Chondrocyte (in vitro differentiated cells): Measurements from ENCODE around the gene CRX. TPM values are rescaled to one million over a fixed set of nuclear protein-coding genes. Genes with fewer than 3 reads are reported as not detected.
A peak's percentile ranks its signal among the peaks of the same experiment; 100 is the strongest.
"Not testable (repeated sequence)": the region's sequence is repeated elsewhere in the genome, so short reads cannot be mapped to it uniquely, and the experiment has no call there.

ENCODE experiments used
- DNase-seq: peaks from one replicate; pipeline ENCODE4 v3.0.0; 2021; ENCODE audit warnings: mixed read lengths, low spot score
- H3K27ac Mint-ChIP-seq: one replicate; pipeline ENCODE4 v1.8.0; 2021; ENCODE audit warnings: mild to moderate bottlenecking, moderate library complexity, mixed read lengths; ENCODE audit not compliant: unreplicated experiment
- H3K27me3 Mint-ChIP-seq: 2 replicates; pipeline ENCODE4 v1.8.0; 2021; ENCODE audit warnings: low read depth, mixed read lengths
- H3K36me3 Mint-ChIP-seq: 2 replicates; pipeline ENCODE4 v1.8.0; 2021; ENCODE audit warnings: low read depth, mixed read lengths
- H3K4me1 Mint-ChIP-seq: 2 replicates; pipeline ENCODE4 v1.8.0; 2021; ENCODE audit warnings: low read depth, mild to moderate bottlenecking, mixed read lengths
- H3K4me3 Mint-ChIP-seq: one replicate; pipeline ENCODE4 v1.8.0; 2021; ENCODE audit warnings: mild to moderate bottlenecking, moderate library complexity, mixed read lengths; ENCODE audit not compliant: unreplicated experiment
- H3K9me3 Mint-ChIP-seq: 2 replicates; pipeline ENCODE4 v1.8.0; 2021; ENCODE audit warnings: low read depth, mixed read lengths
- total RNA-seq: library from RNA; stranded (reverse); gene quantifications from 3 replicates; pipeline ENCODE4 v1.2.1, GENCODE V29; 2021
- TF ChIP-seq, protein P1 (sequence below): fragments of 200-600 bp; sonication (generic); IDR thresholded peaks from 2 replicates; pipeline ENCODE4 v1.5.0; 2021; ENCODE audit warnings: antibody characterized with exemption, mild to moderate bottlenecking, moderate library complexity

Gene CRX
- total RNA-seq, 1 donor from 2014 or later: not detected

DNA sequence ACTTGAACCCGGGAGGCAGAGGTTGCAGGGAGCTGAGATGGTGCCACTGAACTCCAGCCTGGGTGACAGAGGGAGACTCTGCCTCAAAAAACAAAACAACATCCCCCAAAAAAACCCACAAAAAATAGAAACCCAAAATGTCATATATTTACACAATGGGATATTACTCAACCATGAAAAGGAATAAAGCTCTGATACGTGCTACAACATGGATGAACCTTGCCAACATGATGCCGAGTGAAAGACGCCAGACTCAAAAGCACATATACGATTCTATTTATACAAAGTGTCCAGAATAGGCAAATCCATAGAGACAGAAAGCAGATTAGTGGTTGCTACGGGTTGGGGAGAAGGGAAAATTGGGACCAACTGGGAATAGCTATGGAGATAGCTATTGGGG lies 15.3 kb upstream of the CRX start:
- no peak overlapping the region for H3K27ac Mint-ChIP-seq
- H3K4me1 Mint-ChIP-seq: no peaks in the 10 kb centered on the region
- H3K36me3 Mint-ChIP-seq: no peaks in the 10 kb centered on the region
- H3K27me3 Mint-ChIP-seq: peaks cover 8% of the 10 kb centered on the region
- H3K9me3 Mint-ChIP-seq: peaks cover under 1% of the 10 kb centered on the region
- no peak for DNase-seq
- TF ChIP-seq, protein P1, sequence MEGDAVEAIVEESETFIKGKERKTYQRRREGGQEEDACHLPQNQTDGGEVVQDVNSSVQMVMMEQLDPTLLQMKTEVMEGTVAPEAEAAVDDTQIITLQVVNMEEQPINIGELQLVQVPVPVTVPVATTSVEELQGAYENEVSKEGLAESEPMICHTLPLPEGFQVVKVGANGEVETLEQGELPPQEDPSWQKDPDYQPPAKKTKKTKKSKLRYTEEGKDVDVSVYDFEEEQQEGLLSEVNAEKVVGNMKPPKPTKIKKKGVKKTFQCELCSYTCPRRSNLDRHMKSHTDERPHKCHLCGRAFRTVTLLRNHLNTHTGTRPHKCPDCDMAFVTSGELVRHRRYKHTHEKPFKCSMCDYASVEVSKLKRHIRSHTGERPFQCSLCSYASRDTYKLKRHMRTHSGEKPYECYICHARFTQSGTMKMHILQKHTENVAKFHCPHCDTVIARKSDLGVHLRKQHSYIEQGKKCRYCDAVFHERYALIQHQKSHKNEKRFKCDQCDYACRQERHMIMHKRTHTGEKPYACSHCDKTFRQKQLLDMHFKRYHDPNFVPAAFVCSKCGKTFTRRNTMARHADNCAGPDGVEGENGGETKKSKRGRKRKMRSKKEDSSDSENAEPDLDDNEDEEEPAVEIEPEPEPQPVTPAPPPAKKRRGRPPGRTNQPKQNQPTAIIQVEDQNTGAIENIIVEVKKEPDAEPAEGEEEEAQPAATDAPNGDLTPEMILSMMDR: no peak
- no peak overlapping the region for H3K4me3 Mint-ChIP-seq

DNA sequence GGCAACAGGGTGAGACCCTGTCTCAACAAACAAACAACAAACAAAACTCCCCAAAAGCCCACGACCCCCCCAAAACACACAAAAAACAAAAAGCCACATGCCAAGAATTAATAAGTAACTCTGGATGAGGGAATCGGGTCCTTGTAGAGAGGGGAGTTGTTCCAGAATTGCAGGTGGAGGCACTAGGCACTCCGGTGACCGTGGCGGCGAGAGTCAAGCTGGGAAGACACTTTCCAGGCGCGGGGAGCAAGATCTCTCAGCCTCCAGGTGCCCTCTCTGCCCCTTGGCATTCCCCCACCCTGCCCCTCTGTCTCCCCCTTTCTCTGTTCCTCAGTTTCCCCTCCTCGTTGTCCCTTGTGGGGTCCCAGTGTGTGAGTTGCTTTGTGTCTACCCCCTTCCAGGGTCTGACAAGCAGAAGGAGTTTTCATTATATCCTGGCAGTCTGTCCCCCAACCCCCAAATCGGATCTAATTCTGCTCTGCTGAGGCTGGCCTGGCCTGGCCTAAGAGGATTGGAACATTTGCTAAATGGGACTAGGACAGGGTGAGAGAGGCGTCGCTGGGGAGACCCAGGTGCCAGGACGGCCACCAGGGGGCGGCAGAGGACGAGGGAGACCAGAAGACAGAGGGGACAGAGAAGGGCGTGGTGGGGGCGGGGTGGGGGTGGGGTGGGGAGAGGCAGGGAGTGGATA lies 8.3 kb upstream of the CRX start:
- Mint-ChIP-seq H3K4me1 (no peaks in the 10 kb centered on the region), H3K27me3 (peaks cover 7% of the 10 kb centered on the region), H3K36me3 (no peaks in the 10 kb centered on the region), H3K27ac (no peak overlapping the region), H3K9me3 (no peaks in the 10 kb centered on the region), H3K4me3 (no peak overlapping the region)
- TF ChIP-seq, protein P1: peak; percentile 79
- DNase-seq: no peak

DNA sequence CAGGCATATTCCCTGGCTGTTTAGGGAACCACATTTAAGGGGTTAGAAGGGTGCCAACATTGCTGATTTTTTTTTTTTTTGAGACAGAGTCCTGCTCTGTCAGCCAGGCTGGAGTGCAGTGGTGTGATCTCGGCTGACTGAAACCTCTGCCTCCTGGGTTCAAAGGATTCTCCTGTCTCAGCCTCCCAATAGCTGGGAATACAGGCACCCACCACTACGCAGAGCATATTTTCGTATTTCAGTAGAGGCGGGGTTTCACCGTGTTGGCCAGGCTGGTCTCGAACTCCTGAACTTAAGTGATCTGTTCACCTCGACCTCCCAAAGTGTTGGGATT lies 7.8 kb upstream of the CRX start:
- Mint-ChIP-seq H3K36me3 (no peaks in the 10 kb centered on the region), H3K4me3 (no peak overlapping the region), H3K27me3 (peaks cover 11% of the 10 kb centered on the region), H3K9me3 (no peaks in the 10 kb centered on the region), H3K27ac (no peak overlapping the region), H3K4me1 (no peaks in the 10 kb centered on the region)
- TF ChIP-seq, protein P1: peak; percentile 33
- no peak for DNase-seq

DNA sequence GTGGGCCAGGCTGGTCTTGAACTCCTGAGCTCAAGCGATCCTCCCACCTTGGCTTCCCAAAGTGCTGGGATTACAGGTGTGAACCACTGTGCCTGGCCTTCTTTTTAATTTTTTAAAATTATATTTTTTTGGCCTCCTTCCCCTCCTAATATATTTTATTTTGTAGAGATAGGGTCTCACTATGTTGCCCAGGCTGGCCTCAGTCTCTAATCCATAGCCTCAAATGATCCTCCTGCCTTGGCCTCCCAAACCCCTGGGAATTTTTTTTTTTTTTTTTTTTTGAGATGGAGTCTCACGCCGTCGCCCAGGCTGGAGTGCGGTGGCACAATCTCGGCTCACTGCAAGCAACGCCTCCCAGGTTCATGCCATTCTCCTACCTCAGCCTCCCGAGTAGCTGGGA lies 5.5 kb upstream of the CRX start:
- H3K9me3 Mint-ChIP-seq, DNase-seq, H3K27ac Mint-ChIP-seq, H3K36me3 Mint-ChIP-seq, H3K4me1 Mint-ChIP-seq, H3K4me3 Mint-ChIP-seq: not testable (repeated sequence)
- H3K27me3 Mint-ChIP-seq: peaks cover 33% of the 10 kb centered on the region

DNA sequence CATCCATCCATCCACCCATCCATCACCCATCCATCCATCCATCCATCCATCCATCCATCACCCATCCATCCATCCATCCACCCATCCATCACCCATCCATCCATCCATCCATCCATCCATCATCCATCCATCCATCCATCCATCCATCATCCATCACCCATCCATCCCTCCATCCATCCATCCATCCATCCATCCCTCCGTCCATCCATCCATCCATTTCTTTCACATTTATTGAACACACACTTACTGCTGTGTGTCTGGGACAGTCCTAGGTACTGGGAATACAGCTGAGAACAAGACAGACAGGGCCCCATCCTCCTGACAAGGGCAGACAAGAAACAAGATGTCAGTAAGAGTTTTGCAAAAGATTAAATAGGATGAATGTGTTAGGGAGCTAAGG lies 3.5 kb upstream of the CRX start:
- not testable (repeated sequence) for H3K4me1 Mint-ChIP-seq, H3K36me3 Mint-ChIP-seq, H3K4me3 Mint-ChIP-seq, H3K27ac Mint-ChIP-seq, DNase-seq, H3K9me3 Mint-ChIP-seq
- H3K27me3 Mint-ChIP-seq: peaks cover 40% of the 10 kb centered on the region

DNA sequence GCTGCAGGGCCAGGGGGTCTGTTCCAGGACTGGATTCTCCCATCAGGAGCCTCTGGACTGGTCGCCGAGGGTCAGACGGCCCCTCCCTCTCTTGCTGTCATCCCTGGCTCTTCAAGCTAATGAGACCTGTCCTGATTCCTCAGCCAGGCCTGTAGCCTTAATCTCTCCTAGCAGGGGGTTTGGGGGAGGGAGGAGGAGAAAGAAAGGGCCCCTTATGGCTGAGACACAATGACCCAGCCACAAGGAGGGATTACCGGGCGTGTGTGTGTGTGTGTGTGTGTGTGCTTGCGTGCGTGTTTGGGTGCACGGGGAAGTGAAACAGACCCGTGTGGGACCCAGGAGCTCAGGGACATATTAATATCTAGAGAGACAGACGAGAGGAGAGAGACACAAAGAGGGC lies 1.9 kb upstream of the CRX start:
- TF ChIP-seq, protein P1: no peak
- Mint-ChIP-seq H3K4me1 (no peaks in the 10 kb centered on the region), H3K4me3 (no peak overlapping the region), H3K27ac (no peak overlapping the region), H3K9me3 (no peaks in the 10 kb centered on the region), H3K27me3 (peaks cover 42% of the 10 kb centered on the region), H3K36me3 (no peaks in the 10 kb centered on the region)
- no peak for DNase-seq
